NCI-H2227 (cell line): Measurements from ENCODE around the gene CASP6.

Experiments
- DNase-seq: peaks from one replicate; lab custom pipeline; 2025; ENCODE audit not compliant: unreplicated experiment; lab: John Stamatoyannopoulos, UW

Gene CASP6

DNA sequence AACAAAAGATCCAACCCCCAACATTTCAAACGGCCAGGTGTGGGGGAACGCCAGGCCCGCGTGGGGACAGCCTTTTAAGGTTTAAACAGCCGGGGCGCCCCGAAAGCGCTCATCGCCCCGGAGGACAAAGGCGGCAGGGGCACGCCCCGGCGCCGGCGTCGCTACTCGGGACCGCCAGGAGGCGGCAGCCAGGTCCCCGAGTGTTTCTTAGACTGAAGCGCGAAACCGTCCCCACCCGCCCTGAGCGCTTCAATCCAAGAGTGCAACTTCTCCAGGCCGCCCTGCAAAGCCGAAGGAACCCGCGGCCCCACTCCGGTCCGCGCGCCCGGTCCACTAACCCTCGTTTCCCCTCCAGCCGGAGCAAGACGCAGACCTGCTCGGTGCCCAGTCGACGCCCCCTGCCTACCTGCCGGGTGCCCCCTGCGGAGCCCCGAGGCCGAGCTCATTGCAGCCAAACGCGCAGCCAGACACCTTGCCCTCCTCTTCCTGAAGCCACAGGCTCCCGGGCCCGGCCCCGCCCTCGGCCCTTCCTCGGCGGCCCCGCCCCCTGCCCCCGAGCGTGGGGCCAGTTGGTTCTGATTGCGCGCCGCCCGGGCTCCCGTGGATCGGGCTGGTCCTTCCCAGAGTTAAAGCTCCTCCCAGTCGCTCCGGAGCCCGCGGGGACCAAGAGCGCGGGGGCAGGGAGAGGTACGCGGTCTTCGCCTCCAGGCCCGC, at the start of gene CASP6:
Gene CASP6, minus strand, starts transcription at position 496 of the 714 bp plus-strand sequence. Its CDS starts 50 bp downstream, at position 446.
- peak; percentile 76 for DNase-seq

DNA sequence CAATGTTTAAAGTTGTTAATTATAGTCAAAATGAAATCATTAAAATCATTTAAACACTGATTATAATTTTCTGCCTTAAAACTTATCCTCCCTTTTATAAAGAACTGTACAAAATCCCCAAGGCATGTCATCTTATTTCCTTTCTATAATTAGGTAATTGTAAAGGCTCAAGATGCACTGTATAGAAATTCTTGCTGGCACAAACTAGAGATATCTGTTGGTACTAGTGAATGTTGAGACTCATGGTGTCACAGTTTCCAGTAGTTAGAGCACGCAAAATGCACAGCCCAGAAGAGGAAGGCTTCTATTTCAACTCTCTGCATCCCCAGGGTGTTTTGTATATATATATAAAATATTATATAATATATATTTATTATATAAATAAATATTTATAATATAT, 49.3 kb upstream of the CASP6 start:
- DNase-seq, result no peak

DNA sequence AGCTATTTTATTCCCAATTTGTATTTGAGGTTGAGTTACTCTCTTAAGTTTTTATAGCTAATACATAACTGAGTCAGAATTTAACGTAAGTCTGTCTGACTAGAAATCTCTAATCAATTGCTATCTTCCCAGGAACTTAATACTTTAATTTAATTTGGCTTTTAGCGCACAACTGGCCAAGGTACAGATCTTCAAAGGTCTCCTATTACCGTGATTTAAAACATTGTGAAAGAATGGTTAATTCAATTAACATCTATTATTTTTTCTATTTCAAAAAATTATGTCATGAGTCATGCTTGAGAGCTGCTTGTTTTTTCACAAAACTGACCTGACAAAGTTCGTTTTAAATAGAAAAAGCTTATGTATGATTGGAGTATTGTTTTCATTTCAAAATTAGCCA, 48.6 kb upstream of the CASP6 start:
- DNase-seq, result no peak

DNA sequence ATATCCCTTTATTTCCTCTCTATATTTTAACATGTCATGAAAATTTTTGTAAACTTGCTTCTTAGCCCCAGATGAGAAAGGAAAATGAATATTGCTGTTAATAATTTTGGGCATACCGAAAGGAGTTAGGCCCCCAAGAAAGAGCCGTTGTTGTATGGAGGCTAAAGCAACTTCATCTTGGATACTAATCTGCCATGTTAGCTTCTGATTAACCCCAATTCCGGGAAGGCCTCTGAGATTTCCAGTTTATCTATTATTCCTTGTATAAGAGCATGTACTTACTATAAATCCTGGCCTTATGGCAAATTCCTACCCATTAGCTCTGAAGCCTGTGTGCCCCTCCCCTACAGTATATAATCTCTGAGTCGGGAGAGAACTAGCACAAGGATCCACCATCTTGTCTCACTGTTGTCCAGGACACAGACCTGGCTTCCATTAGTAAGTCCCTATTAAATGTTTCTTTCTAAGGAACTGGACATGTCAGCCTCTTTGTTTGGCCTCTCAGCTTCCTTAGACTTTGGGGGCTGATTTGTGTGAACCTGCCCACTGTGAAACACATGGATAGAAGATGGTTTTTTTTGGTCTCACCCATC, 47.5 kb upstream of the CASP6 start:
- no peak for DNase-seq

DNA sequence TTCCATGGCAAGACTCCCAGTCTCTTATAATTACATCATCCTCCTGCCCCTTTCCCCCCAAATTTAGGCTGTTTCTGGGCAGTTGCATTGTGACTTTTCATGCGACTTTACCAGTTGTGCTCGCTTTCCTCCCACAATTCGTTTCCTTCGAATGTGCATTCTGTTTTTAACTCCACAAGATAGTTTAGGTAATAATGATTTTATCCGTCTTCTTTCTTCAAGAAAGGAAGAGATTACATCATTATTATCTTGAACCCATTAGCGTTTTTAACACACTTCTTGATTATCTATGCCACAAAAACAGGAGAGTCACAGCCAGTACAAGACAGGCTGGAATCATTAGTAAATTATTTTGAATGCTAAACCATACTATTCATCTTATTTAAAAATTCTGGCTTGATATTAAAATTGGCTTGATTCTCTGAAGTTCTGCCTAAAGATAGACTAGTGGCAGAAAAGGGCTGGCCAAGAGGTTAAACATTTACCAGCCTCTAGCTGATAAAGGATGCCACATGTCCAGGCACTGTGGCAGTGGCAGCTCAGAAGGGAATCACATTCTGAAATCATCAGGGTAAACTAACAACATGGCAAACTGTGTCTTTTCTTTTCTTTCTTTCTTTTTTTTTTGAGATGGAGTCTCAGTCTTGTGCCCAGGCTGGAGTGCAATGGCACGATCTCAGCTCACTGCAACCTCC, 46.3 kb upstream of the CASP6 start:
- no peak for DNase-seq

DNA sequence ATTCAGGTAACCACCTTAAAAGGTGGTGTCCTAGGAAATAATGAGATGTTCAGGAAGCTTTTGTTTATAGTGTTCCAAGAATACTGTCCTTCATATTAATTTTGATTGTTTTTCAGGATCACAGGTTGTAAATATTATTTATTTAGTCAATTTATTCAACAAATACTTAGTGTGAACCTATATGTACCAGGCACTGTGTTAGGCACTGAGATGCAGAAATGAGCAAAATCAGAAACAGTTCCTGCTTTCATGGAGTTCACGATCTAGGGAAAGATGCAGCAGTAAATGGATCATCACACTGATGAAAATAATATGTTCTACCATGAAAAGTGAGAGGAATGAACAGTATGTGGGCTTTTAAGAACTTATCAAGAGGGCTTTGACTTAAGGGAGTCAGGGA, 44.9 kb upstream of the CASP6 start:
- DNase-seq, result no peak

DNA sequence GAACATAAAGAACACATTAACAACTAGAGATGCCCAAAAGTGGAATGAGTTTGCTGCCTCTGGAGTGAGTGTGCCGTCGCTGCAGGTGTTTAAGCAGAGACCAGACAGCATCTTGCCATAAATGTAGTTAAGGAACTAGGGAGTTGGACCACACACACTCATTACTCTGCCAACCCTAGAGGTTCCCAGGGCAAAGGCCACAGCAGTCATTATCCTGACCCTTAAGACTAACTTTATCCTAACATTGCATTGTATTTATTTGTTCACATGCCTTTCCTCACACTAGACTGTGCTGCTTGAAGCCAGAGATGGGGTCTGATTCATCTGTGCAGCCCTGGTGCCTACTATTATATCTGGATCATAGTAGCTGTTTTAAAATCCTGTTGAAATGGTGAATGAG, 43.5 kb upstream of the CASP6 start:
- DNase-seq, result no peak

DNA sequence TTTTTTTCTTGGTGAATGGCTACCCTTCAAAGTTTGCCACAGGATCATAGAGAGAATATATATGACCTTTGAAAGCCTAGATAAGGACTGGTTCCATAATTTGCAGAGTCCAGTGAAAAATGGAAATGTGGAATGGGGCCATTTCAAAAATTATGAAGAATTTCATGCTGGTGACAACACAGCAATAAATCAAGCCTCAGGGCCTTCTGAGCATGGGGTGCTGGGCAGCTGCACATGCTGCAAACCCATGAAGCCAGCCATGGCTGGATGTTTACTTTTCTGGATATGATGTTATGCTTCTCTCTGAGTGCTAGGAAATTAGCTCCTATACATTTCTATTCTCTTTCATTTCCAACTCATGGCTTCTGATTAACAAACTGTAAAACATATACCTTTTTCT, 42.6 kb upstream of the CASP6 start:
- no peak for DNase-seq

DNA sequence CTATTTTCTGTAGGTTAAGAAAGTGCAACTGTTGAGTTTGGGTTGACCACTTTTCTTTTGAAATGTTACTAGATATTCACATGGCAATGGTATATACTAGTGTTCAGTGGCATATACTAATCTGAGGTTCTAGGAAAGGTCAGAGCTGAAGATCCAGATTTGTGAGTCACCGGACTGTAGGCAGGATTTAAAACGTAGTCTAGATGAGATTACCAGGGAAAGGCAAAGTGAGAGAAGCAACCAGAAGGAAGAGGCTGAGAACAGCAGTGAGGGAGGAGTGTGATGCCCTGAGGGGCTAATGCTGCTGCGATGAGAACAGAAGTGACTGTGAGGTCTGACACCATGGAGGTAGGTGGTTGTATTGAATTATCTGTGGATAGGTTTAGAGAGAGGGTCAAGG, 36.3 kb upstream of the CASP6 start:
- DNase-seq, result no peak

DNA sequence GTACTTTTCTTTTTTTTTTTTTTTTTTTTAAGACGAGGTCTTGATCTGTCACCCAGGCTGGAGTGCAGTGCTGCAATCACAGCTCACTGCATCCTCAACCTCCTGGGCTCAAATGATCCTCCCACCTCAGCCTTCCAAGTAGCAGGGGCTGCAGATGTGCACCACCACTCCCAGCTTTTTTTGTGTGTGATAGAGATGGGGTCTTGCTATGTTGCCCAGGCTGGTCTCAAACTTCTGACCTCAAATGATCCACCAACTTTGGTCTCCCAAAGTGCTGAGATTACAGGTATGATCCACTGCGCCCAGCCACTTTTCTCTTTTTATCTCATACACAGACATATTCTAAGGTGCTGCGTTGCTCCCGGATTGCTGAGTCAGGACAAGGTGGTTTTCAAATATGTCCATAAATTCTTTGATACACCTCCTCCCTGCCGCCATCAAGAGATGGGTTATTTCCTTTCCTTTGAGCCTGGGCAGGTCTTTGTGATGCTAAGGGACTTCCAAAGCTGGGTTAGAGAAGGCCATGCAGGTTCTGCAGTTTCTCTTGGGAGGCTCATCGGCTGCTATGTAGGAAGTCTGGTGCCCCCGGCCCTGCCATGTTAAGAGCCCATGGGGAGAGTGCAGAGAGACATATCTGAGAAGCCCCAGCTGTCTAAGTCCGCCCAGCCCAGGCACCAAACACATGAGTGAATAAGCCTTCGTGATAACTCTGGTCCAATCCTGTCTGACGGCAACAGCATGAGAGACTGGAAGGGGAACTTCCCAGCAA, 35.0 kb upstream of the CASP6 start:
- DNase-seq, result no peak

DNA sequence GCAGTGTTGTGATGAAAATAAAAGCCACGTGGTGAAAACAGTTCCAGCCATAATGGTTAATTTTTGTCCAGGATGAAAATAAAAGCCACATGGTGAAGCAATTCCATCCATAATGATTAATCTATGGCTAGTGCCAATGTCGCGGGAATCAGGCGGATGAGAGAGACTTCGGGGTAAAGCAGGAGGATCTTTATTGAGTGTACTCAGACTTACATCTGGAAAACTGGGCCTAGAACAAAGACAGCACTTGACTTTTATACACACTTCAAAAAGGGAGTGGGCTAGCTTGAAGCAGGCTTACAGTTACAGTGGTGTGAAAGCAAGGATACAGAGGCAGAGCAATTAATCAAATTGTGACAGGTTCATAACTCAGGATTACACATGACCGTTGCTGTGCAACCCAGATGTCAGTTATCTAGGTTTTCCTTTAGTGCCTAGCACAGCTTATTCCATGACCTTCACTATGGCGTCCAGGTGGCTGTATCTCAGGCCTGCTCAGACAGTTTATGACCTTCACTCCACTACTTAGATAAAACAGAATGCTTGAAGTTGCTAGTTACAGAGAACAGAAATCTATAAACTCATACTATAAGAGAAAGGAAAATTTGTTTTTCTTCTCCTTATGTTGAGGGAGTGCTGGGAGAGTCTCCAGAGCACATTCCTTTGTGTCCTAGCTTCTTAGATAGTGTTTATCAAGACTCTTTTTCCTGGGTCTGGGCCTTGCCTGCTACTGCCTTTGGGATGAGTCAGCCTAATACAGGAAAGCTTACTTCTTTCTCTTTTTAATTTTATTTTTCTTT, 32.5 kb upstream of the CASP6 start:
- no peak for DNase-seq

DNA sequence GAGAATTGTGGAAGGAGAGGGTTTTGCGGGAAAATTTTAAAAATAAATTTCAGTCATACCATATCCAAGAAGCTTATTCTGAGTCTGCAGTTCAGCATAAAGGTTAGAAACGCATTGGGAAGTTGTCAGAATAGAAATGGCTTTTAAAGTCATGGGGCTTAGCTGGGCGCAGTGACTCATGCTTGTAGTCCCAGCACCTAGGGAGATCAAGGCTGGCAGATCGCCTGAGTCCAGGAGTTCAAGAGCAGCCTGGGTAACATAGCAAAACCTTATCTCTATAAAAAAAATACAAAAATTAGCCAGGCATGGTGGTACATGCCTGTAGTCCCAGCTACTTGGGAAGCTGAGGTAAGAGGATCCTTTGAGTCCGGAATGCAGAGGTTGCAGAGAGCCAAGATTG, 30.5 kb upstream of the CASP6 start:
- DNase-seq, result no peak

DNA sequence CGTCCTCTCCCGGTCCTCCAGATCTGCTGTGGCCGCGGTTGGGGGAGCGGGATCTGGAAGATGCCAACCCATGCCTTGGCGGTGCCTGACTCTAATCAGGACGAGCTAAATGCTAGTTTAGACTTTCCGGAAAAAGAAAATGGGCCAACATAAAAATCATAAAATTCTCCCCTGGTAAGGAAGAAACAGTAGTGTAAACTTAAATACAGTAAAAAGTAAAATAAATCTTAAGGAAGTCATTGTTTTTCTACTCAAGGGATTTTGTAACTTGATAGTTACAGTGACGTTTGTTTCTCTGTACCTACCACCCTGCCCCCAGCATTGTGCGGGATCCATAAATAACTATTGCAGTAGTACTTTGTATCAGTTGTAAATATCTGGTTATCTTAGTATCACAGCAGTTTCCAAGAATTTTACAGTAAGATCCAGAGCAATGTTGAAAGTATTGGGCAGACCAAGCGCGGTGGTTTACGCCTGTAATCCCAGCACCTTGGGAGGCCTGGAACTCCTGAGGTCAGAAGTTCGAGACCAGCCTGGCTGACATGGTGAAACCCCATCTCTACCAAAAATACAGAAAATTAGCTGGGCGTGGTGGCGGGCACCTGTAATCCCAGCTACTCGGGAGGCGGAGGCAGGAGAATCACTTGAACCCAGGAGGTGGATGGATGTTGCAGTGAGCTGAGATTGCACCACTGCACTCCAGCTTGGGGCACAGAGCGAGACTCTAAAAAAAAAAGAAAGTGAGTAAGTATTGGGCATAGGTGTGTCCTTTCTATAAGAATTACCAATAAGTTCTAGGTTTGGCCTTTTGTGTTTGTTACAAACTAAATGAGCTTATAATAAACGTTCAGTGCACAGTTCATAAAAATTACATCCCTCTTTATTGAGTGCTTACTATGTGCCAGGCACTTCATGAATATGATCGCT, 27.6 kb upstream of the CASP6 start:
- no peak for DNase-seq

DNA sequence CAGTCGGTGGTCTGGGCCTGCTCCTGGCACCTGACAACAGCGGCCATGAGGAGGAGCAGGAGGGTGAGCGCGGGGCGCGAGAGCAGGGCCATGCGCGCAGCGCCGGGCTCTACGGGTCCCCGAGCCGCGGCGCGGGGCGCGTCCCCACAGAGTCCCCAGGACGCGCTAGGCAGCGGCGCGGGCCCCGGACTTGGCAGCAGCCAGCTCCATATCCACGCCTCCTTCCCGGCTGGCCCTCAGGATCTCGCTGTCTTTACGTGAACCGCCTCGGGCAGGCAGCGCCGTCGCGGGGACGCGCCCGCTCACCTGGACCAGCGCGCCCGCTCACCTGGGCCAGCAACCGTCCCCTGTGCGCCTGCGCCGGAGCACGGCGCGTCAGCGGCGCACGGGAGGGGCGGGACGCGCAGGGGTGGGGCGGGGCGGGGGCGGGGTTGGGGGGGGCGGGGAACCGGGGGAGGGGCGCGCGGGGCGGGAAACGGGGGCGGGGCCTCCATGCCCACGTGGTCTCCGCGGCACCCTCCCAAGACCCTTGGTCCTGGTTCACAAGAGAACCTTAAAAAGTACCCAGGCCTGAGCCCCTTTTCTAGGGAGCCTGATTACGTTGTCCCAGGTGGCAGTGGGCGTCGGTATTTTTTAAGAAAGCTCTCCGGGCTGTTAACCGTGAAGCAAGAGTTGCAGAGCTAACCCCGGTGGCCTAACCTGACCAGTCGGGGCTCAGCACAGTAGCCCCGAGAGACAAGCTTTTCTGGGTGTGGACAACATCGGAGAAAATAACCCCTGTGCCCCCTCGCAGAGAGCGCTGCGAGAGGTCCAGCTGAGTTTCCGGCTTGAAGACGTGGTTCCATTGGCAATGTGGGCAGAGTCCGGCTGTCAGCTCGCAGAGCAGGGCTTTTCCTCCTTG, 26.7 kb upstream of the CASP6 start, which contains the start of gene PLA2G12A:
Gene PLA2G12A, minus strand, starts transcription at position 353 of the 901 bp plus-strand sequence. Its CDS starts 261 bp downstream, at position 92.
- peak; percentile 80 for DNase-seq

DNA sequence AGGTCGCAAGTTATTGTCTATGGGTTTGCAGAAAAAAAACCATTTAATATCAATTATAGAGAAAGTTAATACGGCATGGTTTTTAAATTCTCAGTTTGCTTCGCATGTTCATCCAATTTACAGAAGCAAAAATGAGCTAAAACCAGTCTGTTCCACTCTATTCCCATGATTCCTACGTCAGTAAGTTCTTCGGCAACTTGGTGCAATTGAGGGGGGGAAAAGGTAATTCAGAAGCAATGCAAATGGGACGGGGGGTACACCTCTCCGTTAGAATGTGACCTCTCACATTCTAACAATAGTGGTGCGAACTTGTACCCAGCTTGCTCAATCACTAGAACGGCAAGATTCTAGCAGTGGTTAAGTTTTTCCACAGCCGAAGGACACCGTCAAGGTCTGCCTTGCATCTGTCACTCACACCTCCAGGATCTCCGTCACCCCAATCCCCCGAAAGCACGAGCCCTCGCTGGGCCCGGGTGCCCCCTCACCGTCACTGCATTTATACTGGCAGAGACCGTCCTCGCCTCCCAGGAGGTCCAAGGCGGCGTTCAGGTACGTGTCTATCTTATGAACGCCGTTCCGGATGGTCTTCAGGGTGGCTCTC, 26.0 kb upstream of the CASP6 start:
- no peak for DNase-seq

DNA sequence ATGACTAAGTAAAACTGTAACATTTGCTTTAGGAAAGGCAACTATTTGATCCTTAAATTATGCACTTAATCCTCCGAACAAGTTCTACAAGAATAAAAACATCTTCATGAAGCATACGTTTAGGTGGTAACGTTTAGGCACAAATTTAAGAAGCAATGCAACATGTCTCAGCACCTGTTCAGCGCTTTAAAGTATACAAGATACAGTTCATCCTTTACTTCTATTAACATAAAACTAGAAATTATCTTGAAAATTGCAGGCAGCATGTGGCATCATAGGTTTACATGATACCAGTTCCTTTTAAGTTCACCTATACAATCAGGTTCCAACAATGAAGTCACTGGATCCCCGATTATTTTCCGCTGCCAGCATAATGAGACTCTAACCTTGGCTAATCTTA, 25.1 kb upstream of the CASP6 start:
- no peak for DNase-seq

DNA sequence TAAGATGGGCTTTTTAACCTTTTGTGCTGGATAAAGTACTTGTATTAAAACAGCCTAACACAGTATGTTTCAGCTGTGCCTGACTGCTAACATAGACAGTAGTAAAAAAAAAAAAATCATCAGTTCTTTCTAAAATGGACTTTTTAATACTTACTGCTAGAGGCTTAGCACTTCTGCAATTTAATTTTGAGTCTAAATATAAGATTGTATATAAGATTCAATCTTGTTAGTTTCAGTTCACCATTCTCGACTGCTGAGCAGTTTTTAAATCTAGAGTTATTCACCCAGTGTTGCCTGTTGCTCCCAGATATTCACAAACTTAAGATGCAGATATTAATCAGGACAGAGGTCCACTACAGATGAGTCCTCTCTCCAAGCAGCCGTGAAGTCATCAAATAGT, 19.9 kb upstream of the CASP6 start:
- no peak for DNase-seq

DNA sequence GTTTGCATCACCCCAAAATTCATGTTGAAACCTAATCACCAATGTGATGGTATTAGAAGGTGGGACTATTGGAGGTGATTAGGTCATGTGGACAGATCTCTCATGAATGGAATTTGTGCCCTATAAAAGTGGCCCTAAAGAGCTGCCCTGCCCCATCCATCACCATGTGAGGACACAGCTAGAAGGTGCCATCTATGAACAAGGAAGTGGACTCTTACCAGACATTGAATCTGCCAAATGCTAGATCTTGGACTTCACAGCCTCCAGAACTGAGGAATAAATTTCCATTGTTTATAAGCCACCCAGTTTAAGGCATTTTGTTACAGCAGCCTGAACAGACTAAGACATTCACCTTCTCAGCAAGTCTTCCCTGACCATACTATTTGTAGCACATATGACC, 19.1 kb upstream of the CASP6 start:
- DNase-seq, result no peak
